Measurements from ENCODE around the gene JMJD8. TPM values are rescaled to one million over a fixed set of nuclear protein-coding genes. Genes with fewer than 3 reads are reported as not detected.

JMJD8 gene
- total RNA-seq, 1 experiment from 2014 or later = 11.3 TPM

- DNase-seq (ENCODE audit: low spot score) = peak; percentile 58
Measured at GRCh38 chr16:709566-710499, 25.7 kb upstream of the JMJD8 start.

GRCh38 chr16:708959-709358 is 24.8 kb upstream of the JMJD8 start:
- DNase-seq (ENCODE audit: low spot score) = no peak

DNA sequence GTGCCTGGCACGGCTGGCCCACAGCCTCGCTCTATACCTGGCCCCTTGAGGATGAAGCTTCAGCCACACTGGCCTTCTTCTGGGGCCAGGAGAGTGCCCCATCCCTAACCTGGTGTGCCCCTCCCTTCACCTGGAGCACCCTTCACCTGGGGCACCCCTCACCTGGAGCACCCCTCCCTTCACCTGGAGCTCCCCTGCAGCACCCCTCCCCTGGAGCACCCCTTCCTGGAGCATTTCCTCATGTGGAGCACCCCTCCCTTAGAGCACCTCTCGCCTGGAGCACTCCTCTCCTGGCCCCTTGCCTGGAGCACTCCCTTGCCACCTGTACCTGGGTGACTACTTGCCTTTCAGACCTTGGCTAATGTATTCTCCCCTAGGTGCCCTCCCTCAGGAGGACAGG is 23.9 kb upstream of the JMJD8 start:
- no peak for DNase-seq (ENCODE audit: low spot score)

DNA sequence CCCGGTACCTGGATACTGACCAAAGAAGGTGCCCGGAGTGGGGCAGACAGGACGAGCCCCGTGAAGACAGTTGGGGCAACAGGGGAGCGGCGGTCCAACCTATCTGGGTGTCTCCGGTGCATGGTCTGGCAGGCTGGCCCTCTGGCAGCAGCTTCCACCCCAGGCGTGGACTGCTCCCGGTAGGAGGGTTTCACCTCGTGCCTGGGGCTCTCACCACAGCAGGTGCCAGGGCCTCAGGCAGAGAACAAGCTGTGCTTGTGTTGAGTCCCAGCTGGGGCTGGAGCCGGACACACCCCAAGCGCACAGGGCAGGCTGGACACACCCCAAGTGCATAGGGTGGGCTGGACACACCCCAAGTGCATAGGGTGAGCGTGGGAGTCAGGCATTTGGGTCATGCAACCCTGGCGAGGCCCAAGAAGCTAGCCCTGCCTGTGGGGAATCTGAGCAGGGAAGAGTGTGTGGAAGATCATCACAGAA is 23.0 kb upstream of the JMJD8 start:
- DNase-seq (ENCODE audit: low spot score) = no peak

DNA sequence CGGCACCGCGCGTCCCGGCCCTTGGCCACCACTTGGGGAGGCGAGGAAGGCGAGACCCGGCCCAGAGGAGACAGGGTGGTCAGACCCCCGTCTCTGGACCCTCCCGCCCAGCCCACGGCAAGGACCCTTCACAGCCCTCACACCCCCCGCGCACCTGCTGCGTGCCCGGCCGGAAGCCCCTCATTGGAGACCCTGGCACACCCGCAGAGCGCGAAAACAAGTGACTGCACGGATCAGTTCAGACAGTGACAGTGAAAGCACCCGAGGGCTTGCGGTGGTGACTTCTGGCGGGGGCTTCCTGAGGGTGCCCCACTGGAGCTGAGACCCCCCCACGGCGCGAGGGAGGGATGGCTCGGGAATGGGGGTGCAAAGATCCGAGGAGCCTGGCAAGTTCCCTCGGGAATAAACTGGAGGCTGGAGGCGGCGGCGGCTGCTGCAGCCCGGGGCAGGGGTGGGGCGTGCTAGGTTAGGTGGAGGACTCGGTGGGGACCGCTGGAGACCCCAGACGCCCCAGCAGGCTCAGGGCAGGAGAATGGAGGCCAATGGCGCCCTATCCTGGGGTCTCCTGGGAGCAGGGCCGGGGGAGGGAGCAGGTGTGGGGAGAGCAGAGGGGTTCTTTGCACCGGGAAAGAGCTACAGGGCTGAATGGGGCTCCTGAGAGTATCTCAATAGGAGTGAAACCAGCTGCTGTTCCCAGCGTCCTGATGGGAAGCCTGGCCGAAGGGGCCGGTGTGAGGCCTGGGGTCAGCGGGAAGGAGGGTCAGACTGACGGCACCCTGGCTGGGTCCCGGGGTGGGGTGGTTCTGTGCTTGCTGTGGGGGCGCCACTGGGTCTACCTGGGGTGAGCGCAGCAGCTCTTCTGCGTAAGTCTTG is 22.3 kb upstream of the JMJD8 start:
- no peak for DNase-seq (ENCODE audit: low spot score)

DNA sequence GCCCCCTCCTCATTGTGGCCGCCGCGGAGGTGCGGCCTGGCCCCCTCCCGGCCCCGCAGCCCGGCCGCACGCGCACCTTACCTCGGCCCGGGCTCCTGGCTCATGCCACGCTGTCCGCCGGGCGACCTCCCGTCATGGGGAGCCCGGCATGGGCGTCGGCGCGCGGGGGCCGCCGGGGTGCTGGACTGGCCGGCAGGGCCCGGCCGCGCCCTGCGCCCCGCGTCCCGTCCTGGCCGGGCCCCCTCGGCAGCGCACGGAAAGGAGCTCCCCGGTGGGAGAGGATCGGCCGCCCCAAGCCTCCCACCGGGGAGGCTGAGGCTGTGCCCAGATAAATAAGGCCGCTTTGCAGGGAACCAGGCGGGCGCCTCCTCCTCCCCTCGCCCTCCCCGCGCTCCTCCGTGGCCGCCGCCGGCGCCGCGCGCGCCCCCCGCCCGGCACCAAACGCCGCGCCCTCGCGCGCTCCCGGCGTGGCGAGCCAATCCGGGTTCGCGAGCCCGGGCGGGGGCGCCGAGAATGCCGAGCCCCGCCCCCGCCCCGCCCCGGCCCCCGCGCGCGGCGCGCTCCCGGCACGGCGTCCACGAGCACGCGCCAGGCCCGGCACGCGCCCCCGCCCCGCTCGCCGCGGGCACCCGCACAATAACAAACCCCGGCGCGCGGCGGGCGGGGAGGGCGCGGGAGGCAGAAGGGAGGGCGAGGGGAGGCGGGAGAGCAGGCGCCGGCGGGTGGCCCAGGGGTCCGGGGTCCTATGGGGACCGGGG is 21.5 kb upstream of the JMJD8 start, which contains the start of gene FBXL16:
Gene FBXL16, minus strand, starts transcription at position 371 of the 758 bp plus-strand sequence. CDS start 8,396 bp downstream, outside the sequence.
- no peak for DNase-seq (ENCODE audit: low spot score)

DNA sequence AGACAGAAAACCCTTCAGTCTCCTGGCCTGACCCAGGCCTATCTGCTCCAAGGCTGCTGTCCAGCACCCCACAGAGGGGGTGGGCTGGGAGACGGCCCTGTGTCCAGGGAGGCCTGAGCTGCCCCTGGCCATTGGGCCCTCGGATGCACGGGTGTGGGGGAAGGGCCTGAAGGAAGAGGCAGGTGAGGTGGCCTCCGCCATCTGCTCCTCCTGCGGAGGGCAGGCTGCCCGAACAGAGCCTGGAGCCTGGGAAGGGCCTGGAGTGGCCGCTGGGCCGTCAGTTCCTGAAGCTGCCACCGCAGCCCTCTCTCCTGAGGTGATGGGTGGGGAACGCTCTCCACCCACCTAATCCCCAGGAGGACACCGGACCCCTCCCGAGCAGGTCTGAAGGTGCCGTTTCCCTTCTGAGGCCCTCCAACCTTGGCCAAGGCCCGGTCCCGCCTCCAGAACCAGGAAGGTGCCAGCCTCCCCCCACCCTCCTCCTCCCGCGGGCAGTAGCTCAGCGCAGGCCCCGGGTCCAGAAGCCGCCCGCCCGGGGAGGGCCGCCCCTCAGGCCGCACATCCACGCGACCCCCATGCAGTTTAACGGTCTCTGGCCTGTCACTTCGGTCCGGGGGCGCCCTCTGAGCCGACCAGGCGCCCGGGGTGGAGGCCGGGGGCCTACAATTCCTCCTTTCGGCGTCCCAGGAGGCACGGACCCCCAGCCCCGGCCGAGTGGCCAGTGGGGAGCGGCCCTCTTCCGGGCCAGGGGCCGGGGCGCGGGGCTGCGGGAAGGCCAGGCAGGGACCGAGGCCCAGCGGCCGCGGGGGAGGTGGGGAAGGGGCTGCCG is 20.6 kb upstream of the JMJD8 start:
- no peak for DNase-seq (ENCODE audit: low spot score)

- no peak for DNase-seq (ENCODE audit: low spot score)
Measured at GRCh38 chr16:704047-704446, 19.9 kb upstream of the JMJD8 start.

DNA sequence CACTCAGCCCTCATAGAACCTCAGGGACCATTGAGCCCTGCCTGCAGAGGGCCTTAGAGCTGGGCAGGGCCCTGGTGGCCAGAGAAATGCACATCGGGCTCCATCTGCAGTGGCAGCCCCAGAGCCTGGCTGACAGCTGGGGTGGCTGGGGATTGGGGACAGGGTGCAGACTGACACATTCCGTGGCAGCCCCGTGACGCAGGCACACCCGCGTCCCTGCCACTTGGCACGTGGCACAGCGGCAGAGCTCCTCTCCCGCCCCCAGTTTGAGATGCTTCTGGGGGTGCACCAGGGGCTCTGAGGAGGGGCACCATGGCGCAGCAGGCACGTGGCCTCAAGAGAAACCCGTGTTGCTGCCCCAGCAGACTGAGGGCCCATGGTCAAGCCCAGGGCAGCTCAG is 19.3 kb upstream of the JMJD8 start:
- no peak for DNase-seq (ENCODE audit: low spot score)

GRCh38 chr16:702341-702740 is 18.2 kb upstream of the JMJD8 start:
- DNase-seq (ENCODE audit: low spot score) = no peak

DNA sequence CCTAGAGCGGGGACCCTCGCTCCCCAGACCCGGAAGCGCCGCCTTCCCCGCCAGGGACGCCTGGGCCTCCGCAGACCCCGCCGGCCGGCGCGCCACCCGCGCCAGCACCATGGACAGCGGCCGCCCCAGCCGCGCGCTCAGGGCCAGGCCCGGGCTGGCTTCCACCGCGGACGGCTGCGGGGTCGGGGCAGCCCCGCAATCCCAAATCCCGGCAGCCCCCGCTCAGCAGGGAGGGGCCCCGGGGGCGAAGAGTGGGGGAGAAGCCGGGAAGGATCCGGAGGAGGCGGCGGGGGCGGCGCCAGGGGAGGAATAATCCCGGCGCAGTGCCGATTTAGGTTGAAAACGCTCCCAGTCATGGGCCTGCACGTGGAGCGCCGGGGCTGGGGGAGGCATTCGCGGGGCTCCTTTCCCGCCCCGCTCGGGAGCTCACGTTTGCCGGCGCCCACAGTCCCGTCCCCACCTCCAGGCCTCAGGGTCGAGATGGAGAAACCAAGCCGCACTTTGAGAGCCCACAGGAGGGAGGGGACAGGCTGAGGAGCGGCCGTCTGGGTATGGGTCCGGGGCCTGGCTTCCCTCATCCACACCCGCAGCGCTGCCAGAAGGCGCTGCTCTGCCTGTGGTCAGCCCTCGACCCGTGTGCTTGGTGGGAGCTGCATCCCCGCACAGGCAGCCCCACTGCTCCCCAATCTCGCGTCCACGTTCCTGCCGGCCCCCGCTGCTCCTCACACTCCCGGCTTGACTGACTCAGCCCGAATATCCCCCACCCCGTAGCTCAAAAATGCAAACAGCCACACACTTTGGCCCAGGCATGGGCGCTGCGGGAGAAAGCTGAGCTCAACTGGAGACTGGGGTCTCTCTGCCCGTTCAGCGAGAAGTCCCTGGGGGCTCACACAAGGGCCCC is 16.8 kb upstream of the JMJD8 start:
- no peak for DNase-seq (ENCODE audit: low spot score)

DNA sequence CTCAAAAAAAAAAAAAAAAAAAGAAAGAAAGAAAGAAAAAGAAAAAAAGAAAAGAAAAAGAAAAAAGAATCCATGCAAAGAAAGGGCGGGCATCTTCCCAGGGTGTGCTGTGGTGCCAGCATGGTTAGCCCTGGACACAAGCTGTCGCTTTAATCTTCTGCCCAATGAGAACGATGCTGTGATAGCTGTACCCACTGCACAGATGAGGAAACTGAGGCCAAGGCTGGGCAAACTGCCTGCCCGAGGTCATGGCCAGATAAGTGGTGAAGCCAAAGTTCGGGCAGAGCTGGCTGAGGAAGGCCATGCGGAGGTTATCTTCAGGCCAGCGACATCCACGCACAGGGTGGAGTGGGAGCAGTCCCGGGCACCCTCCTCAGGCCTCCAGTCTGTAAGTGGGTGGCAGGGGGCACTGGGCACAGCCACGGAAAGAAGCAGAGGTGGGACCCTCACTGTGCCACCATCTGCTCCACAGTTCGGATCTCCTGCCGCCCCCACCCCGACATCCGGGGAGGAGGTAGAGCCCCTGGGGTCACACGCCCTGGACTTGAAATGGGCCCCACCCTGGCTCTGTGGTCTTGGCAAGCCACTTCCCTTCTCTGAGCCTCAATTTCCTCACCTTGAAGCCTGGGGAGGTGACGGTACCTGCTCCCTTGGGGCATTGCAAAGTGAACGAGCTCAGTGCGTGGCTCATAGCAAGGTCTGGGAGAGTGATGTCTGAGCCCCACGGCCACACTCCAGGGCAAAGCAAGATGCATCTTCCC is 15.0 kb upstream of the JMJD8 start:
- no peak for DNase-seq (ENCODE audit: low spot score)

- DNase-seq (ENCODE audit: low spot score) = no peak
Measured at GRCh38 chr16:695355-696089, 11.4 kb upstream of the JMJD8 start.

GRCh38 chr16:694863-695354 is 10.8 kb upstream of the JMJD8 start:
- DNase-seq (ENCODE audit: low spot score) = no peak

GRCh38 chr16:694187-694862 is 10.2 kb upstream of the JMJD8 start:
- DNase-seq (ENCODE audit: low spot score) = no peak

DNA sequence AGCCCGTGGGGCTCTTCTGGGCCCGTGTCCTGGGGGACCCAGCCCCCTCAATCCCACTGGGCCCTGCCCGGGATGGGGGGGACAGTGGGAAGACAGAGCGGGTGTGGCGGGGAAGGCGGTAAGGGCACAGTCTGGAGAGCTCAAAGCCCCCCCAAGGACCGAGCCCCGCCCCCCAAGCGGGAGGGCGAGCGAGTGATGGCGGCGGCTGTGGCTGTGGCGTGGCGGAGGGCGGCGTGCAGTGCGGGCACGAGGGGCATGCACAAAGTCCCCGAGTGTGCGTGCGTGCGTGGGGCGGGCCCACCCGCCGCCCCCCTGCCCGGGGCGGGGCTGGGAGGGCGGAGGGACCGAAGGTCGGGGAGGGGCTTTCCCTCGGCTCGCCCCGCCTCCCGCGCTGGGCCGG is 9.6 kb upstream of the JMJD8 start:
- no peak for DNase-seq (ENCODE audit: low spot score)

- DNase-seq (ENCODE audit: low spot score) = no peak
Measured at GRCh38 chr16:693364-693763, 9.2 kb upstream of the JMJD8 start.

All from H4 (cell line).